CD4-positive, alpha-beta T cell treated with Interleukin-17A for 1 hour (primary cell): ENCODE results near the gene ZC3H6.
A peak's percentile ranks its signal among the peaks of the same experiment; 100 is the strongest.

Source experiments
- DNase-seq: peaks from one replicate; pipeline ENCODE4 v3.0.0-alpha.2; 2020

Gene ZC3H6

GRCh38 chr2:112275311-112275886, at the start of gene ZC3H6:
Gene ZC3H6, plus strand, starts transcription at chr2:112275597. Its CDS starts 398 bp downstream, at chr2:112275995.
- peak; percentile 99 for DNase-seq

GRCh38 chr2:112229348-112229747, 46.0 kb upstream of the ZC3H6 start:
- no peak for DNase-seq

- no peak for DNase-seq
Observed at GRCh38 chr2:112230371-112230770, 45.0 kb upstream of the ZC3H6 start.

GRCh38 chr2:112239862-112240261, 35.5 kb upstream of the ZC3H6 start:
- DNase-seq: no peak

- DNase-seq: no peak
Observed at GRCh38 chr2:112242384-112242783, 33.0 kb upstream of the ZC3H6 start.

- no peak for DNase-seq
Observed at GRCh38 chr2:112243233-112243632, 32.2 kb upstream of the ZC3H6 start.

- no peak for DNase-seq
Observed at GRCh38 chr2:112244854-112245253, 30.5 kb upstream of the ZC3H6 start.

- no peak for DNase-seq
Observed at GRCh38 chr2:112251271-112251670, 24.1 kb upstream of the ZC3H6 start.

- DNase-seq: no peak
Observed at GRCh38 chr2:112253261-112253815, 22.1 kb upstream of the ZC3H6 start.

GRCh38 chr2:112254466-112255240, 20.7 kb upstream of the ZC3H6 start, which contains the start of gene ZC3H8:
Gene ZC3H8, minus strand, starts transcription at chr2:112255042. Its CDS starts 61 bp downstream, at chr2:112254981.
- peak; percentile 95 for DNase-seq

- DNase-seq: no peak
Observed at GRCh38 chr2:112255875-112256274, 19.5 kb upstream of the ZC3H6 start.

- no peak for DNase-seq
Observed at GRCh38 chr2:112256654-112257053, 18.7 kb upstream of the ZC3H6 start.

GRCh38 chr2:112257575-112257974, 17.8 kb upstream of the ZC3H6 start:
- DNase-seq: no peak

- peak; percentile 87 for DNase-seq
Observed at GRCh38 chr2:112259509-112260294, 15.7 kb upstream of the ZC3H6 start.

- DNase-seq: no peak
Observed at GRCh38 chr2:112260295-112260625, 15.1 kb upstream of the ZC3H6 start.

GRCh38 chr2:112262876-112263275, 12.5 kb upstream of the ZC3H6 start:
- DNase-seq: no peak

GRCh38 chr2:112268547-112268946, 6.8 kb upstream of the ZC3H6 start:
- DNase-seq: no peak

- no peak for DNase-seq
Observed at GRCh38 chr2:112272669-112273068, 2.7 kb upstream of the ZC3H6 start.

- DNase-seq: no peak
Observed at GRCh38 chr2:112273349-112273748, 2.0 kb upstream of the ZC3H6 start.

GRCh38 chr2:112275887-112276773, 733 bp downstream of the ZC3H6 start:
- peak; percentile 87 for DNase-seq

- DNase-seq: no peak
Observed at GRCh38 chr2:112276954-112277353, 1.6 kb downstream of the ZC3H6 start.

GRCh38 chr2:112277596-112278220, 2.3 kb downstream of the ZC3H6 start:
- DNase-seq: peak; percentile 20
